Measurements from ENCODE around the gene SPTBN5.

- TF ChIP-seq POLR2A (IDR thresholded peaks at IDR 0.05; ENCODE audit: low read length) (no peak), GATA1 (IDR thresholded peaks at IDR 0.05; ENCODE audit: low read depth, low read length) (no peak)
Observed at GRCh38 chr15:41937568-41937923, 43.7 kb upstream of the SPTBN5 start.

Measured in erythroblast (primary cell).